GM11168 (cell line): ENCODE results near the gene CHST15.

Experiments
- in situ Hi-C: fragments of 300-500 bp; cut with MboI; formaldehyde crosslinking; loops from one replicate; pipeline ENCODE4 v1.12.0; 2022; ENCODE audit warnings: low sequenced_read_pairs; ENCODE audit not compliant: unreplicated experiment

Gene CHST15

DNA sequence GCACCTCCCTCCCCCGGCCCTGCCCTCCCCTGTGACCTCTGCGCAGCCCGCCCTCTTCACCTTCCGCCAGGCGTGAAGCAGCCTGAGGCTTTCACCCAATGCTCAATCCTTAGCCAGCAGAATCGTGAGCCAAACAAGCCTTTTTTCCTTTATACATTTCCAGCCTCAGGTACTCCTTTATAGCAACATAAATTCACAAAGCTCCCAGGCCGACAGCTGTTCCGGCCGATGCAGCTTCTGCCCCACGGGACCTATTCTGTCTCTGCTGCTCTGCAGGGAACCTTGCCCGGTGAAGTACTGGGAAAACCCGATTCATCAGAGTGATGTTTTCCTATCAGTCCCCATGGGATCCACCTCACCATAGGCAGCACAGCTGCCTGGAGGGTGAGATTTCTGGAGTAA, 87.4 kb downstream of the CHST15 start:
- in situ Hi-C loops: no loop called here

DNA sequence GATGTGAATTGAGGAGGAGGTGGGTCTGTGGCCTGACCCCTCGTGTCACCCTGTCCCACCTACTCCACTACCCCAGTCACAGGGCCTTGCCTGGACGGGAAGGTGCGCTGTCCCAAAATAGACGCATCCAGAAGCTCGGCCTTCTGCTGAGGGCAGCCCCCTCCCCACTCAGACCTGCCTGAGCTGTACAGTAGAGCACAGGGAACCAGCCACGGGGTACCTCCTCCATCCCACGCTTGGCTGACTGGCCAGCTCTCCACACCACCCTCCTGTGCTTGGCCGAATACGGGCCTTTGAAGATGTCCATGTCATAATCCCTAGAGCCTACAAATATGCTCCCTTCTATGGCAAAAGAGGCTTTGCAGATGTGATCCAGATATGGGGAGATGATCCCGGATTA, 88.3 kb downstream of the CHST15 start:
- in situ Hi-C loops: no loop called here

DNA sequence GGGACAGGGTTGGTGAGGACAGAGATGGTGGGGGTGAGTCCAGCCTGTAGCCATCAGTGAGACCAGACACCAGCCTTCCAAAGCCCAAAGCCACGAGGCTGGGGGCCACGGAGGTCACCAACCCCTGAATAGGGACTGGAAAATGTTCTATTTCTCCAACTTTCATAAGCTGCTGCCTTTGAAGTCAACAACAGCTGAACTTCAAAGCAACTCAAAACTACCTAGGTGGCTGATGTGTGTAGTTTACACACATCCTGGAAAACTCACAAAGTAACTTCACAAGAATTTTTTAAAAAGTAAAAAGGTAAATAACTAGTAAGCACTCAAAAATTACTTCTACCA, 88.8 kb downstream of the CHST15 start:
- in situ Hi-C loops: no loop called here

DNA sequence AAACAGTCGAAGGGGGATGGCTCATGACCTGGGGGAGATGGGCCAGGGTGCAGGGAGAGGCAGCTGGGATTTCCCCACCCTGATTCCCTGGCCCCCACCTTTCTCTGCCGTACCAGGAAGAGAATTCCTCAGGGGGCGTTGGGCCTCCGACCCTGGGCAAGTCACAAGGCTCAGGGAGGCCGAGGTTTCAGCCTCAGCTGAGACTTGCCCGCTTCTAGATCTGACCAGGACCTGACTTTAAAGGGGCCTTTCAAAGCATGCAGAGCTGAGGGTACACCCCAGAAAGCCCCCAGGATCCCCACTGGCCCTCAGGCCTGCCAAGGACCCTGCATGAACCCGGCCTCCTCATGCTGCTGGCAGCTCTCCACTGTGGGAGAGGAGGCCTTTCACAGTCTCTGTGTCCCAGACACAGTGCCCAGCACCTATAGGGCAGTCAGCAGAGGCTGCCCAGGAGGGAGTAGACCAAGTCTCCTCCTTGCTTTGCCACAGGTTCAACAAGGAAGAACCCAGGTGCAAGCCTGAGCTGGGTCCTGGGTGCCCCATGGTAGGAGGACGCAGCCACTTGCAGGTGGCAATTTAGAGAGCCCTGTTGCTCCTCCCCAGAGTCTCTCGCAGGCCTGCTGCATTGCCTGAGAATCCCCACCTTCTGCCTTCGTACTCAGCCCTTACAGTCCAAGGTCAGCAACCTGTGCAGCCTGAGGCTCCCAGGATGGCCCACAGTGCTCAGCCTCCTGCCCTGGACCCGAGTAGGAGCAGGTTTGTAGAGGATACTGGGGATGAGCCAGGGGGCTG, 89.3 kb downstream of the CHST15 start:
- in situ Hi-C loops: no loop called here

DNA sequence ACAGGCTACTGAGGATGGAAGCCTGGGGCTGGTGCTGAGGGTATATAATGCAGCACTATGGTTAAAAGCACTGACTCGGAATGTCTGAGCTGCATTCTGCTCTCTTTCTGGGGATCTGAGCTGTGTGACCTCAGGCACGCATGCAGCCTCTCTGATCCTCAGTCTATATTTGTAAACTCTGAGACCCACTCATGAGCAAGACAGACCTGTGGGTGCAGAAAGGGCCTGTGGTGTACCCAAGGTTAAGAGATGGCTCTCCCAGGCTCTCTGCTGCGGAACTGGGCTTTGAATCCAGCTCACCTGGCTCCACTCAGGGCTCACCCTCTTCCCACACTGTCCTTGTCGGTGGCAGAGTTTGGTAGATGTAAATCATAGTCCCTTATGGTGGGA, 89.9 kb downstream of the CHST15 start:
- in situ Hi-C loops: no loop called here

DNA sequence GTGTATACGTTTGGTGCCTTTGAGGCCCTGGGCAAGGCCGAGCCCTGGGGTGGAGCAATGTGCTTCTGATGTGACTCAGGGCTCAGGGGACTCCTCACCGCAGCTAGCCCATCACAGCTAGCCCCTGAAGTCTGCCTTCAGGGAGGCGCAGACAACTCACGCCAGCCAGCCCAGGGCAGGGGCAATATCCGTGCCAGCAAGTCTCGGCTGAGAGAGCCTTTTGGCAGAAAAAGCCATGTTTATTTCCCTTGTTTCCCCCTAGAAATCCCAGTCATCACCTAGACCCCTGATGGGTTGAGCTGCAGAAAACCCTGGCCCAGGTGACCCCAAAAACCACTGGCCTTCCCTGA, 90.4 kb downstream of the CHST15 start:
- in situ Hi-C loops: no loop called here

DNA sequence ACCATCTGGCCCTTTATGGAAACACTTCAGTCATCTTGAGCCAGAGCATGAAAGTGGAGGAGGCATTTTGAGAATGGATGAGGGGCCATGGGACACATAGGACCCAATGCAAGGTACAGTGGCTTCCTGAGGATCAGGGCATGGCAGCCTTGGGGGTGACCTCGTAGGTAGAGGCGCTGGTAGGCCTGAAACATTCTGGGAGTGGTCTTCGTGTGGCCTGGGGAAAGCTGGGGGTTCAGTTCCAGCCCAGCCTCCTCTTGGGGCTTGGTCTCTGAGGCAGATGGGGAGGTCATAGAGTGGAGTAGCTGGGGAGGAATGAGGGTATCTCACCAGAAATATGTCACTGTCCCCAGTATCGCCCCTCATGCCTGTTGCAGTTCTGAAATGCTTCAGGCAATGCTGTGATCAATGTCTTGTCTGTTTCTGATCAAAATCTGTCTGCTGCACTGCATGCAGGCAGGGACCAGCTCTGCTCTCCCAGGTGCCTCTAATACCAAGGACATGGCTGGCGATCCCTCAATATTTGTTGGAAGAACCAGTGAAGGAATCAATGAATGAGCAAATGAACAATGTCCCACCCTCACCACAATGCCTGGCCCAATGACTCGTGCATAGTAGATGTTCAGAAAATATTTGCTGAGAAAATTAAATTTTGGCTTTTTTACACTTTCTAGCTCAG, 90.9 kb downstream of the CHST15 start:
- in situ Hi-C loops: no loop called here

DNA sequence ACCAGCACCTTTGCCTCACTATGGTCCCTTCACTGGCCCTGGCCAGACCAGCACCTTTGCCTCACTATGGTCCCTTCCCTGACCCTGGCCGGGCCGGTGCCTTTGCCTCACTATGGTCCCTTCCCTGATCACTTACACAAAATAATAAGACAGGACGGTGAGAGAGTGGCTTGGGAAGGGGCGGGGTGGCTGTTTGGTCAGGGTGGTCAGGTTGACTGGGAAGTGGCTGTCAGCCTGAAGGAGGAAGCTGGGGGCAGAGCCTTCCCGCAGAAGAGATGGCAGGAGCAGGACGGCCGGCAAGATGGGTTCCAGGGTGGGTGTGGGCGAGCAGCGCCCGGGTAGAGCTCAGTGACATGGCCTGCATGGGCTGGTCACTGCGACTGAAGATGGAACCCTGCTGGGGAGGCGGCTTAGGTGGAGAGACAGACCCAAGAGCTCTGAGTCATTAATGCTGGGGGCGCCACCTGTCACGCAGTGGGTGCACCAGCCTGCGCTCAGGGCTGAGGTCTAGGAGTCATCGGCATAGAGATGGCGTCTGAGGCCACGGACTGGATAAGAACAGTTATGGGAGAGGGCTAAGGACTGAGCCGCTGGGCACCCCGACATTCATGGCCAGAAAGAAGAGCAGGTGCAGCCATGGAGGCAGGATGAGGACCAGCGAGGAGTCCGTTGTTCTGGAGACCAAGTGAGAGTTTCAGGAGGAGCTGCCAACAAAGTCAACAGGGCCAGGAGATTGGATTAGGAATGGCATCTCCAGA, 91.8 kb downstream of the CHST15 start:
- in situ Hi-C loops: no loop called here

DNA sequence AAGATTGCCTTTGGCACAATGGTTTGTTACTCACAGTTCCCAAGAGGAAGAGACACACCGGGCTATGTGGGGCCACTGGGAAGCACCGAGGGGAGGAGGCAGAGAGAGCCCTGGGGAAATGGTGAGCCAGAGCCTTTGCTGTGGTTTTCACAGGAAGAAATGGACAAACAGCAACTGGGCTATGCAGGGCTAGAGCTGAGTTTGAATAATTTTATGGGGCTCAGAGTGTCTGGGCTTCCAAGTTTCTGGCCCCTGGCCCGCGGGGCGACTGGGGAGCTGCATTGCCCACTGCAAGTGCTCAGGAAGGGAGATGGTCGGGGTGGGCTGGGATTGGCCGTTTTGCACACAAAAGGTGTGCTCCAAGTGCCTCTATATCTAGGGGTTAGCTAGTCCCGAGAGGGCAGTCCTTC, 92.6 kb downstream of the CHST15 start:
- in situ Hi-C loops: no loop called here

DNA sequence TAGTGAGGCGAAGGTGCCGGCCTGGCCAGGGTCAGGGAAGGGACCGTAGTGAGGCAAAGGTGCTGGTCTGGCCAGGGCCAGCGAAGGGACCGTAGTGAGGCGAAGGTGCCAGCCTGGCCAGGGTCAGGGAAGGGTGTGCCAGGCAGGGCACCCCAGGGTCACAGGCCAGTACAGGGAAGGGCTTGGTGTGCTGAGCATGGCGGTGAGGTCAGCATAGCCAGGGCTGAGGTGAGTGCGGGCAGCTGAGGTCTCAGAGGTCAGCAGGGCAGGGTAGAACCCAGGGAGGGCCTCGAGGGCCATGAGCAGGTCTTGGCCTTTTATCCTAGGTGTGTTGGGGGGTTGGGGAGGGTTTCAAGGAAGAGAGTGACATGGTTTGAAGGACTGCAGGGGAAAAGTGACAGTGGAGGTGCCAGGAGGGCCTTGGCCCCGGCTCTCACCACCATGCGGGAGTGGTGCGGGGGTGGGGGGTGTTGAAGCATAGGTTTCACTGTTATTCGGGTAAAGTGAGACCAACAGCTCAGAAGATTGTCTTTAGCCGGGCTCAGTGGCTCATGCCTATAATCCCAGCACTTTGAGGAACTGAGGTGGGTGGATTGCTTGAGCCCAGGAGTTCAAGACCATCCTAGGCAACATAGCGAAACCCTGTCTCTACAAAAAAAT, 93.3 kb downstream of the CHST15 start:
- in situ Hi-C loops: no loop called here

DNA sequence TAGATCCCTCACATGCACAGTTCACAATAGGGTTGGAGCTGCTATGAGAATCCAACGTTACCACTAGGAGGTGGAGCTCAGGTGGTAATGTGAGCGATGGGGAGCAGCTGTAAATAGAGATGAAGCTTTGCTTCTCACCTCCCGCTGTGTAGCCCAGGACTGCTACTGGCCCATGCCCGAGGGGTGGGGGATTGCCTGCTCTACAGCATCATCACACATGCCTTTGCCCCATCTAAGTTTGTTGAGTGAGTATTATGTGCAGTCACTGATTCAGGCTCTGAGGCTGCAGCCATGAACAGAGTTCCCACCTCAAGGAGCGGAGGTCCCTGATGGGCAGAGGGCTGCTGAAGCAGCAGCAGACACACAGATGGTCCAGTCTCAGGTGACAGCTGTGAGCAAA, 94.1 kb downstream of the CHST15 start:
- in situ Hi-C loops: no loop called here

DNA sequence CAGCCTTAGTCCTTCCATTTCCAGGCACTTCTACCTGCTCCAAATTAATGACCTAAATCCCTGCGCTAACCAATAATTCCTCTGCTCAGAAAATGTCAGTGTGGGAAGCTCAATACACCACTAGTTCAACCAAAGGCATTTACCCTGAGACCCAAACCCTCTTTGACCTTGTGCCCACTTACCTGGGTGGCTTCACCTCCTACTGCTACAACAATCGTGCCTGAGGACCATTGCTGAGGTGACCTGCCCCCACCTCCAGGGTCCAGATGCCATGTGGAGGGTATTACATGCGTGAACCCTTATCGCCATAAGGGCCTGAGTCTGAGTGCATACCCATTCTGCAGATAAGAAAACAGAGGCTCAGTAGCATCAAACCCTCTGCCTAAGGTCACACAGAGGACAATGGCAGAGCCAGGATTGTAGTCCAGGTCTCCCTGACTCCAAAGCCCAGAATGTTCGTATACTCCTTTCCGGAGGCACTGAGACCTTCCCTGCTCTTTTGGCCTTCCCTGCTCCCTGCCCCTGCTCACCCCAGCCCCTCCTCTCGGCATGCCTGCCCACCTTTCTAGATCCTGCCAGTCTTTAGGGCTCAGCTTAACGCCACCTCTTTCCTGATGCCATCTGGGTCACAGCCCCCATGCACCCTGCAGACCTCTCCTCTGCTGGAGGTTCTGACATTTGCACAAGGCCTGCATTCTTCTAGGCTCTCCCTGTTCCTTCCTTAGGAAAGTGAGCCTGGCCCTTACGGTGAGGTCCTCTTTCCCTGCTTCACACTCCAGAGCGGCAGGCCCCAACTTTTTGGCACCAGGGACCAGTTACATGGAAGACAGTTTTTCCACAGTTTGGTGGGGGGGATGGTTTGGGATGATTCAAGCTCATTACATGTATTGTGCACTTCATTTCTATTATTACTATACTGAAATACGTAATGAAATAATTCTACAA, 94.9 kb downstream of the CHST15 start:
- in situ Hi-C loops: no loop called here

DNA sequence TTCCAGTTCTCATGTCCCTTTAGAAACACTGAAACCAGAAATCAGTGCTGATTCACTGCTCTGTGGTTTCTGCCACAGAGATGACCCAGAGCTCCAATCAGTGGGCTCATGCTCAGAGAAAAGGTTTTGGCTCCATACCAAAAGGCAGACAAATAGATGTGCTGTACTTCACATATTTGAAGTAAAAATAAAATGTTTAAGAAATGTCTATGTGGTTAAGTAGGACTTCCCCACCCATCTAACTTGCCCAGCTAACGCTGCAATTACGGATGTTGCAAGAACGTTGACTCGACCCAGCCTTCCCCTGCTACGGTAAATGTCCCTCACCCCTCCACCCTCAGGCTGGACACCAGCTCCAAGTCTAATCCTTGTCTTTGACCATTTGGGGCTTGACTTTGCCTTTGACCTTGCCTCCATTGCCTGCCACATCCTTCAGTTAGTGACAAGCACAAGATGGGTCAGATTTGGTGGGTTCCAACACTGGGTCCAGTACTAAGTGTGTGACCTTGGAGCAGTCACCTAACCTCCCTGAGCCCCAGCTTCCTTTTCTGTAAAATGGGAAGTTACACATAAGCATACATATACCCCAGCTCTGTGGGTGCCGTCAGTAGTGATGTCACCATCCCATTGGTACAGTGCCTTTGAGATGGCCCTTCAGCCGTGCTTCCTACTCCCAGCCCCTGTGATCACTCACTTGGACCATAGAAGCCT, 95.8 kb downstream of the CHST15 start:
- in situ Hi-C loops: no loop called here

DNA sequence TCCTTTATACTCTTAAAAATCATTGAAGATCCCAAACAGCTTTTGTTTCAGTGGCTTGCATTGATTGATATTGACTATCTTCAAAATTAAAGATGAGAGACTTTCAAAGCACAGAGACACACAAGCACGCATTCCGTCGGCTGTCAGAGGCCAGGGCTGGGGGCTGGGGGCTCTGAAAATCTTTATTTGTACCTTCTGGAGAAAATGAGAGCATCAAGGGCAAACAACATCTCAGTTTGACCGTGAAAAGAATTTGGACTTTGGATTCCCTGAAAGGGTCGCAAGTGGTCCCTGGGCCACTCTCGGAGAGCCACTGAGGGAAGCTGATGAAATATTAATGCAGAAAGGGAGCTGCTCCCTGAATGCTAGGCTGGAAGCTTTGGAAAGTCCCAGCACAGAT, 96.4 kb downstream of the CHST15 start:
- in situ Hi-C loops: no loop called here

DNA sequence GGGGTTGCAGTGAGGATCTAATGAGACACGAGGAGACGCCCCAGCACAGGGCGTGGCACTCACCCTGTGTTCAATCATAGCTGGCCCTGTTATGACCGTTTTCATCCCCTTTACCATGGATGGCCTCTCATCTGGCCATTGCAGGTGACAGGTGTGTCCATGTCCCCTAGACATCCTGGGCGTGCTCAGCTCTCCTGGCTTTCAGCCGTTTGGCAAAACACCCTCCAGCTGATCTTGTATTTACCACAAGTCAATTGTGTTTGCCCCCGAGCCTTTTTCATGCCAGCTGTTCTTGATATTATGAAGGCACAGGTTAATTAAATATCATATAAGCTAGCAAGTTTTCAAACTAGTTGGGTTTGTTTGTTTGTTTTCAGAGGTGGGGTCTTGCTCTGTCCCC, 97.1 kb downstream of the CHST15 start:
- in situ Hi-C loops: no loop called here

DNA sequence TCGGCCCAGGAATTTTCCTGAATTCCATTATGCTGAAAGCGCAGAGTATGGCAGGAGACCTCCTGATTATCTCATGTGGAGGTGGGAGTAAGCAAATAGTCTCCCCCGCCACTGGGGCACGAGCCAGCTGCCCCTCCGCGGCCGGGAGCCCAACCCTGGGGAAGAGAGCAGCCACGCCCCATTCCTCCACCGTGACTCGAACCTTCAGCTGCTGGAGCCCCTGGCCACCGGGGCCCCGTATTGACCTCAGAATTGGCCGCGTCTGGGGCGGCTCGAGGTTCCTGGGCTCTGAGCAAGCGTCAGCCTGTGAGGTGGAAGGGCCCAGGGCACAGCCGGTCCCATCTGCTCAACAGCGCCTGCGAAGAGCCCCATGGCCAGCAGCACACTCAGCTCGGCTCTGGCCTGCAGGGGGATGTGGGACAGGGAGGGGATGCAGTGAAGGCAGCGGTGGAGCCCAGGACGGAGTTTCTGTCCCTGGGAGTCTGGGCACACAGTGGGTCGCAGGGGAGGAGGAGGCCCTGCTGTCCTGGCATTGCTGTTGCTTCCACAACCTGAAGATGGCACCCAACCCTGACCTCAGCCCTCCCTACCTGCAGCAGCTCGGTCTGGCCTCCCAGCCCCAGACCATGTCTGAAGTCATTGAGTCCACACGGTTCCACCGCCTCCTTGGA, 97.8 kb downstream of the CHST15 start:
- in situ Hi-C loops: no loop called here

DNA sequence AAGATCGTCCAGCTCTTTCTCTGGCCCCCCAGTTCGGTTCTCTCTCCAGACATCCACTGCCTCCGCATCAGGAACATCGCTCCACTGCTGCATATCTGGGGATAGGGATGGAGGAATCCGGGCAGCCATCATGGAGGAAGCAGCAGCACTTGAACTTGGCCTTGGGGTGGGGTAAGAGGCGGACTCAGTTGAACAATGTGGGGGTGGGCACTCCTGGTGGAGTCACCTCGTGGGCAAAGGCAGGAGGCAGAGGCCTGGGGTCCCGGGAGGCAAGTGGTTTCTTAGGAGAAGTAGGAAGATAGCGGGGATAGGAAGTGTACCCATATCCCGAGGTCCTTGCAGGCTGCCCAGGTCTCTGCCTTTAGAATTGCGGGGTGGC, 98.3 kb downstream of the CHST15 start:
- in situ Hi-C loops: no loop called here

DNA sequence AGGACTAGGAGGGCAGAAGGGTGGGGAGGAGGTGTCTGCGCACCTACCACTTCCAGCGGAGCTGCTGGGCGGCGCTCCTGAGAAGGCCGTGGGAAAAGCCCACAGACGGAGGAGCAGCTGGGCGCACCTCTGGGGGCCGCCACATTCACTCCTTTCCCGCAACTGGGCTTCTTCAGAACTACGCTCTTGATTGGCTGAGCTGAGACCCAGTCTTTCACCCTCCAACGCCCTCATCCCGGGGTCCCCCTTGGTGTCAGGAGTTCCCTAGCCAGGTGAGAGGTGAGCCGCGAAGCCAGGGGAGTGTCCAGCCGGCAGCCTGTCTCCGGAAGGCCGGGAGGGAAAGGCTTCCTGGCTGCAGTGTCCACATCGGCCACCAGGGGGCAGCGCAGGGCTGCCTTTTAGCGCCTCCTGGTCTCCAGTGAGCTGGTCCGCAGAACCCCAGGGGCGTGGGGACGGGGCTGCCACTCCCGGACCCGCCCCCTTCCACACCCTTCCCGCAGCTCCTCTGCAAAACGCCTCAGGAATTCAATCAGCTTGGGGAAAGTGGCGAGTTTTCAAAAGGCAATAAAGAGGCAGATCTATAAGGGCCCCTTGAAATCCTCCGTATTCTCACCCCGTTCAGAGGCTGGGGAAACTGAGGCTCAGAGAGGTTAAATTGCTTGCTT, 98.8 kb downstream of the CHST15 start:
- in situ Hi-C loops: no loop called here
